Mucosa of gallbladder (tissue), 1 donor: Measurements from ENCODE around the gene ZNHIT6. TPM values are rescaled to one million over a fixed set of nuclear protein-coding genes. Genes with fewer than 3 reads are reported as not detected.
"Not testable (repeated sequence)": the region's sequence is repeated elsewhere in the genome, so short reads cannot be mapped to it uniquely, and the experiment has no call there.

Source experiments
- DNase-seq: peaks from one replicate; pipeline ENCODE4 v3.0.0-alpha.2; 2020; ENCODE audit warnings: low spot score
- total RNA-seq: library from RNA; stranded (reverse); gene quantifications from one replicate; pipeline ENCODE4 v1.2.1, GENCODE V29; 2021
- donor health status: DM: no; HTN: no; CAD: no.

Gene ZNHIT6
- 10.1 TPM for total RNA-seq

GRCh38 chr1:85707990-85708828 is at the start of gene ZNHIT6:
TSS of gene ZNHIT6 (minus strand) at chr1:85708433. CDS start at chr1:85708284, 149 bp downstream.
- DNase-seq: peak; percentile 92

GRCh38 chr1:85756864-85757263 is 48.6 kb upstream of the ZNHIT6 start:
- no peak for DNase-seq

GRCh38 chr1:85748120-85748519 is 39.9 kb upstream of the ZNHIT6 start:
- DNase-seq: no peak

- DNase-seq: no peak
These were observed 38.5 kb upstream of the ZNHIT6 start for GRCh38 chr1:85746777-85747176.

- no peak for DNase-seq
These were observed 35.6 kb upstream of the ZNHIT6 start for GRCh38 chr1:85743814-85744213.

GRCh38 chr1:85734931-85735330 is 26.7 kb upstream of the ZNHIT6 start:
- DNase-seq: no peak

GRCh38 chr1:85718678-85719340 is 10.6 kb upstream of the ZNHIT6 start:
- no peak for DNase-seq

- DNase-seq: not testable (repeated sequence)
These were observed 6.3 kb upstream of the ZNHIT6 start for GRCh38 chr1:85714418-85715114.

- DNase-seq: no peak
These were observed 595 bp upstream of the ZNHIT6 start for GRCh38 chr1:85708829-85709227.

- DNase-seq: no peak
These were observed 805 bp downstream of the ZNHIT6 start for GRCh38 chr1:85707267-85707989.

GRCh38 chr1:85705940-85706339 is 2.3 kb downstream of the ZNHIT6 start:
- DNase-seq: no peak

- DNase-seq: no peak
These were observed 7.8 kb downstream of the ZNHIT6 start for GRCh38 chr1:85700422-85700821.

GRCh38 chr1:85697895-85698294 is 10.3 kb downstream of the ZNHIT6 start:
- DNase-seq: no peak

- DNase-seq: no peak
These were observed 15.4 kb downstream of the ZNHIT6 start for GRCh38 chr1:85692730-85693314.

GRCh38 chr1:85689775-85690404 is 18.3 kb downstream of the ZNHIT6 start:
- no peak for DNase-seq

GRCh38 chr1:85683292-85684025 is 24.8 kb downstream of the ZNHIT6 start:
- DNase-seq: no peak

GRCh38 chr1:85681087-85681486 is 27.1 kb downstream of the ZNHIT6 start:
- DNase-seq: no peak

GRCh38 chr1:85678193-85678592 is 30.0 kb downstream of the ZNHIT6 start:
- DNase-seq: no peak

- no peak for DNase-seq
These were observed 30.6 kb downstream of the ZNHIT6 start for GRCh38 chr1:85677656-85678055.

GRCh38 chr1:85672031-85672660 is 36.1 kb downstream of the ZNHIT6 start:
- no peak for DNase-seq
